ENCODE results near the gene DAZAP2.

DNA sequence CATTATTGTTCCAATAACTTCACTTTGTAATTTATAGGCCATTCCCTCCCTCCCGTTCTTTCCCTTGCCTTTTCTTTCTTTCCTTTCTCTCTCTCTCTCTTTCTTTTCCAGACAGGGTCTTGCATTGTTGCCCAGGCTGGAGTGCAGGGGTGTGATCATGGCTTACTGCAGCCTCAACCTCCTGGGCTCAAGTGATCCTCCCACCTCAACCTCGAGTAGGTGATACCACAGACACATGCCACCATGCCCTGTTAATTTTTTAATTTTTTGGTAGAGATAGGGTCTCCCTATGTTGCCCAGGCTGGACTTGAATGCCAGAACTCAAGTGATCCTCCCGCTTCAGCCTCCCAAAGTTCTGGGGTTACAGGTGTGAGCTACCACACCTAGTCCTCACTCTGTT is 14.0 kb upstream of the DAZAP2 start:
- TF ChIP-seq EZH2 (IDR thresholded peaks at IDR 0.05; ENCODE audit: insufficient read depth, poor library complexity, severe bottlenecking): no peak
- no peak for TF ChIP-seq EZH2phosphoT487 (IDR thresholded peaks at IDR 0.05; ENCODE audit: insufficient read depth, low read depth)

Data from GM23248 (cell line).